ENCODE data around the gene PDLIM4. TPM values are rescaled to one million over a fixed set of nuclear protein-coding genes. Genes with fewer than 3 reads are reported as not detected.

PDLIM4 gene
- total RNA-seq, 1 donor from 2014 or later, result 47.8 TPM

GRCh38 chr5:132243366-132243977 lies 14.0 kb upstream of the PDLIM4 start:
- TF ChIP-seq, protein P1, sequence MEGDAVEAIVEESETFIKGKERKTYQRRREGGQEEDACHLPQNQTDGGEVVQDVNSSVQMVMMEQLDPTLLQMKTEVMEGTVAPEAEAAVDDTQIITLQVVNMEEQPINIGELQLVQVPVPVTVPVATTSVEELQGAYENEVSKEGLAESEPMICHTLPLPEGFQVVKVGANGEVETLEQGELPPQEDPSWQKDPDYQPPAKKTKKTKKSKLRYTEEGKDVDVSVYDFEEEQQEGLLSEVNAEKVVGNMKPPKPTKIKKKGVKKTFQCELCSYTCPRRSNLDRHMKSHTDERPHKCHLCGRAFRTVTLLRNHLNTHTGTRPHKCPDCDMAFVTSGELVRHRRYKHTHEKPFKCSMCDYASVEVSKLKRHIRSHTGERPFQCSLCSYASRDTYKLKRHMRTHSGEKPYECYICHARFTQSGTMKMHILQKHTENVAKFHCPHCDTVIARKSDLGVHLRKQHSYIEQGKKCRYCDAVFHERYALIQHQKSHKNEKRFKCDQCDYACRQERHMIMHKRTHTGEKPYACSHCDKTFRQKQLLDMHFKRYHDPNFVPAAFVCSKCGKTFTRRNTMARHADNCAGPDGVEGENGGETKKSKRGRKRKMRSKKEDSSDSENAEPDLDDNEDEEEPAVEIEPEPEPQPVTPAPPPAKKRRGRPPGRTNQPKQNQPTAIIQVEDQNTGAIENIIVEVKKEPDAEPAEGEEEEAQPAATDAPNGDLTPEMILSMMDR (IDR thresholded peaks at IDR 0.05), result no peak
- peaks cover 22% of the 10 kb centered on the region for H3K9me3 Mint-ChIP-seq (ENCODE audit: unreplicated experiment)

DNA sequence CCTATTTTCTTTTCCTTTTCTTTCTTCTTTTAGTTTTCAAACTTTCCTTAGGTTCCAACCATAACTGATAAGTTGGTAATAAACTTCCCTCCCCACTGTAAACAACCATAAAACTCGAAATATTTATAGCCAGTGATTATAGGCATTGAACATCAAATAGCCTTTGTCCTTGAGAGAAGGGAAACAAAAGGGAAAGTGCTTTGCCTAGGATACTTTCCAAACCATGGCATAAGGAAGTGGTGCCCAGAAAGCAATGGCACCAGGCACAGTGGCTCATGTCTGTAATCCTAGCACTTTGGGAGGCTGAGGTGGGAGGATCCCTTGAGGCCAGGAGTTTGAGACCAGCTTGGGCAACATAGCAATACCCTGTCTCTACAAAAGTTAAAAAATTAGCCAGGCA lies 11.9 kb upstream of the PDLIM4 start:
- no peak overlapping the region for H3K4me3 Mint-ChIP-seq (ENCODE audit: unreplicated experiment)
- DNase-seq (ENCODE audit: extremely low spot score, unreplicated experiment), result no peak
- peaks cover 16% of the 10 kb centered on the region for H3K27me3 Mint-ChIP-seq (ENCODE audit: unreplicated experiment)
- no peak overlapping the region for H3K27ac Mint-ChIP-seq (ENCODE audit: unreplicated experiment)
- TF ChIP-seq, protein P1 (IDR thresholded peaks at IDR 0.05), result no peak
- no peaks in the 10 kb centered on the region for H3K4me1 Mint-ChIP-seq (ENCODE audit: unreplicated experiment)
- H3K9me3 Mint-ChIP-seq (ENCODE audit: unreplicated experiment), result peaks cover 22% of the 10 kb centered on the region
- H3K36me3 Mint-ChIP-seq (ENCODE audit: unreplicated experiment), result peaks cover 2% of the 10 kb centered on the region

More at GRCh38 chr5:132243366-132243977, 14.0 kb upstream of the PDLIM4 start:
- Mint-ChIP-seq H3K27ac (ENCODE audit: unreplicated experiment) (no peak overlapping the region), H3K27me3 (ENCODE audit: unreplicated experiment) (peaks cover 16% of the 10 kb centered on the region), H3K36me3 (ENCODE audit: unreplicated experiment) (peaks cover 2% of the 10 kb centered on the region), H3K4me3 (ENCODE audit: unreplicated experiment) (no peak overlapping the region), H3K4me1 (ENCODE audit: unreplicated experiment) (no peaks in the 10 kb centered on the region)
- DNase-seq (ENCODE audit: extremely low spot score, unreplicated experiment), result no peak

- Mint-ChIP-seq H3K27me3 (ENCODE audit: unreplicated experiment) (peaks cover 16% of the 10 kb centered on the region), H3K4me1 (ENCODE audit: unreplicated experiment) (no peaks in the 10 kb centered on the region), H3K9me3 (ENCODE audit: unreplicated experiment) (peaks cover 12% of the 10 kb centered on the region), H3K36me3 (ENCODE audit: unreplicated experiment) (peaks cover 2% of the 10 kb centered on the region), H3K27ac (ENCODE audit: unreplicated experiment) (no peak overlapping the region), H3K4me3 (ENCODE audit: unreplicated experiment) (no peak overlapping the region)
- TF ChIP-seq, protein P1 (IDR thresholded peaks at IDR 0.05), result no peak
- DNase-seq (ENCODE audit: extremely low spot score, unreplicated experiment), result no peak
Observed at GRCh38 chr5:132246806-132247205, 10.7 kb upstream of the PDLIM4 start.

DNA sequence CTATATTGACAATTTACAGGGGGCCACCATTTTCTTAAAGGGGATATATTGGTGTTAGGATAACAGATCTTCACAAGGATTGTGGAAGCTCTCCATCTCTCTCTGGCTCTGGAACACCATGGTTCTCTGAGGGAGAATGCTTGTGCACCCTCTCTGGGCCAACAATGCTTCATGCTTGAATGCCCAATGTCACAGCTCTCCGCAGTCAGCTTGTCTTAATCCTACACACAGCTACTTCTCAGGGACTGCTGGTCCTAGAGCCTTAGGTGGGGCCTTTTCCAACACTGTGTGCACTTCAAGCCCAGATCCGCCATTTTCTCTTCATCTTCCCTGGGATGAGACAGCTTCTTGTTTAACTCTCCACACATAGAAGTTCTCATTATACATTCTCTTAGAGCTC lies 6.9 kb upstream of the PDLIM4 start:
- H3K36me3 Mint-ChIP-seq (ENCODE audit: unreplicated experiment), result no peaks in the 10 kb centered on the region
- TF ChIP-seq, protein P1 (IDR thresholded peaks at IDR 0.05), result no peak
- DNase-seq (ENCODE audit: extremely low spot score, unreplicated experiment), result peak; percentile 51
- H3K4me1 Mint-ChIP-seq (ENCODE audit: unreplicated experiment), result peaks cover 18% of the 10 kb centered on the region
- peaks cover 9% of the 10 kb centered on the region for H3K27me3 Mint-ChIP-seq (ENCODE audit: unreplicated experiment)
- H3K27ac Mint-ChIP-seq (ENCODE audit: unreplicated experiment), result no peak overlapping the region
- no peak overlapping the region for H3K4me3 Mint-ChIP-seq (ENCODE audit: unreplicated experiment)
- peaks cover 7% of the 10 kb centered on the region for H3K9me3 Mint-ChIP-seq (ENCODE audit: unreplicated experiment)

DNA sequence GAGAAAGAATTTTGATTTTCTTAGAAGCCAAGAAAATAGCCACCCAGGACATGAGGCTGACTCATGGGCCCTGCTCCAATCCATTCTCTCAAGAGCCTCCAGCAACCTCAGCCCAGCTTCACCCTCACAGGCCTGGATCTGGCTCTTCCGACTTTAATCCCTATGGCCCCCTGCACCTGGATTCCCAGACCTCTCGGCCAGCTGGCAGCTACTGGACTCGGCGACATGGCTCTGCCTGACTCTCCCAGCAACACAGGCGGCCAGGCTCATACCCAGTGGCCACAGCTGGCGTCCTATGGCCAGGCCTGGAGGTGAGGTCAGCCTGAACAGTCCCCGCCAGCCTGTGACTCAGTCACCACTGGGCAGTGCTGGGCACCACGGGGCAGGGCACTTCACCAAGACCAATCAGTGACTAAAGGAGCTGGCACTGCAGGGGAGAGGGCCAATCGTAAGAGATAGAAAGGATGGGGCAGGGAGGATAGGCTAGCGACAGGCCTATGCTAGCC lies 6.2 kb upstream of the PDLIM4 start:
- H3K27ac Mint-ChIP-seq (ENCODE audit: unreplicated experiment), result no peak overlapping the region
- H3K27me3 Mint-ChIP-seq (ENCODE audit: unreplicated experiment), result peaks cover 3% of the 10 kb centered on the region
- H3K4me1 Mint-ChIP-seq (ENCODE audit: unreplicated experiment), result peaks cover 18% of the 10 kb centered on the region
- H3K36me3 Mint-ChIP-seq (ENCODE audit: unreplicated experiment), result no peaks in the 10 kb centered on the region
- TF ChIP-seq, protein P1 (IDR thresholded peaks at IDR 0.05), result no peak
- peak; percentile 72 for DNase-seq (ENCODE audit: extremely low spot score, unreplicated experiment)
- peaks cover 7% of the 10 kb centered on the region for H3K9me3 Mint-ChIP-seq (ENCODE audit: unreplicated experiment)
- no peak overlapping the region for H3K4me3 Mint-ChIP-seq (ENCODE audit: unreplicated experiment)

Measured in osteocyte (in vitro differentiated cells).